GM12891 (cell line): ENCODE measurements around the gene CCDC18.

ENCODE experiments used
- PAX5 ChIP-seq: IDR thresholded peaks from 2 replicates; pipeline ENCODE4 v1.6.1; 2011; ENCODE audit warnings: low read length, moderate library complexity, mild to moderate bottlenecking; ENCODE audit not compliant: insufficient read depth, severe bottlenecking
- POLR2A ChIP-seq: IDR thresholded peaks from 2 replicates; pipeline ENCODE4 v1.6.1; 2011; ENCODE audit warnings: low read depth, low read length, control low read depth
- POLR2AphosphoS5 ChIP-seq: IDR thresholded peaks from 2 replicates; pipeline ENCODE4 v1.6.1; 2011; ENCODE audit warnings: low read depth, low read length, control low read depth
- POU2F2 ChIP-seq: IDR thresholded peaks from 2 replicates; pipeline ENCODE4 v1.6.1; 2011; ENCODE audit warnings: low read depth, mild to moderate bottlenecking, control low read depth, low read length, moderate library complexity
- SPI1 ChIP-seq: IDR thresholded peaks from 2 replicates; pipeline ENCODE4 v1.6.1; 2011; ENCODE audit warnings: low read depth, low read length, control low read depth
- TAF1 ChIP-seq: IDR thresholded peaks from 2 replicates; pipeline ENCODE4 v1.6.1; 2011; ENCODE audit warnings: low read depth, low read length, control low read depth

GRCh38 chr1:93317943-93318342, 137.4 kb downstream of the CCDC18 start:
- no peak for TF ChIP-seq POLR2A
- TF ChIP-seq POLR2AphosphoS5: no peak
- no peak for TF ChIP-seq TAF1
- no peak for TF ChIP-seq SPI1
- TF ChIP-seq POU2F2: no peak
- no peak for TF ChIP-seq PAX5
